HG02571 (cell line): Measurements from ENCODE around the gene ID2.

Source experiments
- ATAC-seq: cut with Tn5 transposase; IDR thresholded peaks from one replicate; pipeline ENCODE4 v1.9.1; 2021; ENCODE audit warnings: mild to moderate bottlenecking, moderate library complexity; ENCODE audit not compliant: unreplicated experiment

The ID2 gene

GRCh38 chr2:8681786-8682692, at the start of gene ID2:
Gene ID2, plus strand, starts transcription at chr2:8682056. Its CDS starts 110 bp downstream, at chr2:8682166.
- peak; percentile 63 for ATAC-seq

- ATAC-seq, result no peak
Observed at GRCh38 chr2:8632755-8633154, 49.1 kb upstream of the ID2 start.

GRCh38 chr2:8633186-8633734, 48.6 kb upstream of the ID2 start:
- ATAC-seq, result no peak

- ATAC-seq, result no peak
Observed at GRCh38 chr2:8633735-8634313, 48.0 kb upstream of the ID2 start.

- no peak for ATAC-seq
Observed at GRCh38 chr2:8634466-8635172, 47.2 kb upstream of the ID2 start.

GRCh38 chr2:8636041-8636491, 45.8 kb upstream of the ID2 start:
- ATAC-seq, result no peak

GRCh38 chr2:8636721-8637636, 44.9 kb upstream of the ID2 start:
- no peak for ATAC-seq

GRCh38 chr2:8638327-8638726, 43.5 kb upstream of the ID2 start:
- no peak for ATAC-seq

- no peak for ATAC-seq
Observed at GRCh38 chr2:8639122-8639635, 42.7 kb upstream of the ID2 start.

GRCh38 chr2:8640498-8640897, 41.4 kb upstream of the ID2 start:
- ATAC-seq, result no peak

GRCh38 chr2:8641301-8641965, 40.4 kb upstream of the ID2 start:
- no peak for ATAC-seq

GRCh38 chr2:8642366-8643068, 39.3 kb upstream of the ID2 start:
- ATAC-seq, result no peak

- no peak for ATAC-seq
Observed at GRCh38 chr2:8643250-8643995, 38.4 kb upstream of the ID2 start.

GRCh38 chr2:8643996-8644356, 37.9 kb upstream of the ID2 start:
- ATAC-seq, result no peak

- no peak for ATAC-seq
Observed at GRCh38 chr2:8644605-8645175, 37.2 kb upstream of the ID2 start.

- no peak for ATAC-seq
Observed at GRCh38 chr2:8645176-8645831, 36.6 kb upstream of the ID2 start.

GRCh38 chr2:8646731-8647461, 35.0 kb upstream of the ID2 start:
- no peak for ATAC-seq
